Measurements from ENCODE around the gene IFITM1. TPM values are rescaled to one million over a fixed set of nuclear protein-coding genes. Genes with fewer than 3 reads are reported as not detected.

The IFITM1 gene
- total RNA-seq, 1 donor from 2014 or later: 2.3 TPM

GRCh38 chr11:291281-292210 is 22.3 kb upstream of the IFITM1 start:
- TF ChIP-seq, protein P1, sequence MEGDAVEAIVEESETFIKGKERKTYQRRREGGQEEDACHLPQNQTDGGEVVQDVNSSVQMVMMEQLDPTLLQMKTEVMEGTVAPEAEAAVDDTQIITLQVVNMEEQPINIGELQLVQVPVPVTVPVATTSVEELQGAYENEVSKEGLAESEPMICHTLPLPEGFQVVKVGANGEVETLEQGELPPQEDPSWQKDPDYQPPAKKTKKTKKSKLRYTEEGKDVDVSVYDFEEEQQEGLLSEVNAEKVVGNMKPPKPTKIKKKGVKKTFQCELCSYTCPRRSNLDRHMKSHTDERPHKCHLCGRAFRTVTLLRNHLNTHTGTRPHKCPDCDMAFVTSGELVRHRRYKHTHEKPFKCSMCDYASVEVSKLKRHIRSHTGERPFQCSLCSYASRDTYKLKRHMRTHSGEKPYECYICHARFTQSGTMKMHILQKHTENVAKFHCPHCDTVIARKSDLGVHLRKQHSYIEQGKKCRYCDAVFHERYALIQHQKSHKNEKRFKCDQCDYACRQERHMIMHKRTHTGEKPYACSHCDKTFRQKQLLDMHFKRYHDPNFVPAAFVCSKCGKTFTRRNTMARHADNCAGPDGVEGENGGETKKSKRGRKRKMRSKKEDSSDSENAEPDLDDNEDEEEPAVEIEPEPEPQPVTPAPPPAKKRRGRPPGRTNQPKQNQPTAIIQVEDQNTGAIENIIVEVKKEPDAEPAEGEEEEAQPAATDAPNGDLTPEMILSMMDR (IDR thresholded peaks at IDR 0.05; ENCODE audit: unreplicated experiment): no peak
- DNase-seq (ENCODE audit: low spot score, unreplicated experiment): no peak
- H3K9me3 Mint-ChIP-seq (ENCODE audit: low read depth): no peaks in the 10 kb centered on the region

DNA sequence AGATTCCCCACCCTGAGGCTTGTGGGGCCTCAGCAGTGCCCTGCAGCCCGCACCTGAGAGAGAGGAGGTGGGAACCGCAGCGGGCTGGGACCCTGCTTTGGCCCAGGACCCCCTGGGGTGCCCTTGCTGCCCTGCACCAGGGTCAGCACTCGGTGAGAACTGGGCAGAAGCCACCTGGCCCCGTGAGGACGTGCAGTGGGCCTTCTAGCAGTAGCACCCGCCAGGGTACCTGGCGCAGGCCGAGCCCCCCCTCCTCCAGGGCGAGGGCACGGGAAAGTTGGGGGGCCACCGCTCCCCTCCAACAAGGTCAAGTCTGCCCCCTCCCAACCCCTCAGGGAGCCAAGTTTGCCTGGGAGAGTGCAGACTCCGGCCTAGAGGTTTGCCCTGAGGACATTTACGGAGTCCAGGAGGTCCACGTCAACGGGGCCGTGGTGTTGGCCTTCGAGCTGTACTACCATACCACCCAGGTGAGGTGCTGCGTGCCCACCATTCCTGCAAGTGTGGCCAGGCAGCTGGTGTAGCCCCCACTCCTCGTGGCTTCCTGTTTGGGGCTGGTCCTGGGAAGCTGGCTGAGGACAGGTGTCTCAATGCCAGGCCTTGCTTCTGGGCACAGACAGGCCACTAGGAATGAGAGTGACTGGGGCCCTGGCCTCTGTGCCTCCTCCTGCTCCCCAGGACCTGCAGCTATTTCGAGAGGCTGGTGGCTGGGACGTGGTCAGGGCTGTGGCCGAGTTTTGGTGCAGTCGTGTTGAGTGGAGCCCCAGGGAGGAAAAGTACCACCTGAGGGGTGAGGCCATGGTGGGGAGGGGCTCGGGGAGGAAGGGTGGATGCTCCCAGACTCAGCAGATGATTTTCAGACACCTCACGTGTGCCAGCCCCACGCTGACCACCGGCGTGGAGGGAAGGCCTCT is 21.4 kb upstream of the IFITM1 start:
- Mint-ChIP-seq H3K9me3 (ENCODE audit: low read depth) (no peaks in the 10 kb centered on the region), H3K4me3 (ENCODE audit: low read depth) (no peak overlapping the region), H3K36me3 (ENCODE audit: insufficient read depth) (peaks cover 2% of the 10 kb centered on the region), H3K27ac (no peak overlapping the region), H3K27me3 (peaks cover 7% of the 10 kb centered on the region), H3K4me1 (ENCODE audit: low read depth) (peaks cover 5% of the 10 kb centered on the region)
- no peak for DNase-seq (ENCODE audit: low spot score, unreplicated experiment)
- TF ChIP-seq, protein P1 (IDR thresholded peaks at IDR 0.05; ENCODE audit: unreplicated experiment): no peak

More at GRCh38 chr11:291281-292210, 22.3 kb upstream of the IFITM1 start:
- Mint-ChIP-seq H3K27ac (no peak overlapping the region), H3K27me3 (peaks cover 11% of the 10 kb centered on the region), H3K4me1 (ENCODE audit: low read depth) (peaks cover 5% of the 10 kb centered on the region), H3K36me3 (ENCODE audit: insufficient read depth) (peaks cover 2% of the 10 kb centered on the region), H3K4me3 (ENCODE audit: low read depth) (no peak overlapping the region)

- peaks cover 4% of the 10 kb centered on the region for H3K4me1 Mint-ChIP-seq (ENCODE audit: low read depth)
- peaks cover 2% of the 10 kb centered on the region for H3K27me3 Mint-ChIP-seq
- DNase-seq (ENCODE audit: low spot score, unreplicated experiment): no peak
- TF ChIP-seq, protein P1 (IDR thresholded peaks at IDR 0.05; ENCODE audit: unreplicated experiment): no peak
- no peaks in the 10 kb centered on the region for H3K9me3 Mint-ChIP-seq (ENCODE audit: low read depth)
- H3K36me3 Mint-ChIP-seq (ENCODE audit: insufficient read depth): peaks cover 2% of the 10 kb centered on the region
- H3K27ac Mint-ChIP-seq: no peak overlapping the region
- H3K4me3 Mint-ChIP-seq (ENCODE audit: low read depth): no peak overlapping the region
Measured at GRCh38 chr11:293271-293851, 20.5 kb upstream of the IFITM1 start.

- Mint-ChIP-seq H3K36me3 (ENCODE audit: insufficient read depth) (peaks cover 2% of the 10 kb centered on the region), H3K4me3 (ENCODE audit: low read depth) (no peak overlapping the region), H3K27ac (no peak overlapping the region), H3K27me3 (peaks cover 2% of the 10 kb centered on the region), H3K4me1 (ENCODE audit: low read depth) (peaks cover 4% of the 10 kb centered on the region), H3K9me3 (ENCODE audit: low read depth) (no peaks in the 10 kb centered on the region)
- TF ChIP-seq, protein P1 (IDR thresholded peaks at IDR 0.05; ENCODE audit: unreplicated experiment): no peak
- no peak for DNase-seq (ENCODE audit: low spot score, unreplicated experiment)
Measured at GRCh38 chr11:293852-294661, 19.8 kb upstream of the IFITM1 start.

Measured in progenitor cell of endocrine pancreas (in vitro differentiated cells).